ENCODE data around the gene TAS2R40. TPM values are rescaled to one million over a fixed set of nuclear protein-coding genes. Genes with fewer than 3 reads are reported as not detected.

The TAS2R40 gene
- total and polyA plus RNA-seq, 10 of the 15 experiments (the other 5 are each of a cell fraction or from before 2014, with no cell fraction given) = not detected

DNA sequence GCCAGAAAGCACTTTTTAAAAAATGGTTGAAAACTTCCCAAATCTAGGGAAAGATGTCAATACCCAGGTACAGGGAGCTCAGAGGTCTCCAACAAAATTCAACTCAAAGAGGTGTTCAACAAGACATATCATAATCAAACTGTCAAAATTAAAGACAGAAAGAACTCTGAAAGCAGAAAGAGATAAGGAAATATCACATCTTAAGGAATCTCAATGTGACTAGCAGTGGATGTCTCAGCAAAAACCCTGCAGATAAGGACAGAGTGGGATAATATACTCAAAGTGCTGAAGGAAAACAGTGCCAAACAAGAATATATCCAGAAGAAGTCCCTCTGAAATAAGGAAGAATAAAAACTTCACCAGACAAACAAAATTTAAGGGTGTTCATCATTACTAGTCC, 28.4 kb downstream of the TAS2R40 start:
- ChIA-PET RAD21 (ENCODE audit: unreplicated experiment) (interaction anchor here (1.7 kb wide), 1 partner anchor 10 kb away, joined by 6 read pairs; no protein-coding TSS in a partner anchor), POLR2A (no interaction called here), CTCF (interaction anchor here (1.4 to 9.4 kb wide), 3 partner anchors 10 to 55 kb away, joined by 3 to 66 read pairs (median 7); partner anchors contain the start of gene GSTK1), SMC1A (ENCODE audit: uncharacterized antibody, unreplicated experiment) (interaction anchor here (0.9 to 2.7 kb wide), 6 partner anchors 8 to 87 kb away, joined by 3 to 16 read pairs (median 4); no protein-coding TSS in a partner anchor)
- intact Hi-C loops (cut with micrococcal nuclease; ENCODE audit: unreplicated experiment) = no loop called here
- H3K27ac ChIP-seq (ENCODE audit: control insufficient read depth, insufficient read depth) = no peak overlapping the region
- DNase-seq (ENCODE audit: low read depth, low spot score) = no peak
- no peak overlapping the region for H3K4me3 ChIP-seq
- H3K27me3 ChIP-seq (replicated peaks in 1 of 2; ENCODE audit: control insufficient read depth in 2 of 2, insufficient read depth in 2 of 2, low read length in 1 of 2) = no peaks in the 10 kb centered on the region
- no peak overlapping the region for H3K4me2 ChIP-seq (ENCODE audit: control insufficient read depth, insufficient read depth)
- no peaks in the 10 kb centered on the region for H4K20me1 ChIP-seq (ENCODE audit: control insufficient read depth, insufficient read depth)
- H3K9me3 ChIP-seq (replicated peaks; ENCODE audit: control insufficient read depth, insufficient read depth, low read length) = no peaks in the 10 kb centered on the region; the same call in 2 of the 3 replicates
- TF ChIP-seq HDAC2 (IDR thresholded peaks at IDR 0.05) (no peak), NR2F1 (conservative IDR thresholded peaks at IDR 0.05) (no peak), ZSCAN29 (IDR thresholded peaks at IDR 0.05) (no peak), WRNIP1 (IDR thresholded peaks at IDR 0.05; ENCODE audit: borderline replicate concordance, low read depth, low read length) (no peak), BRCA1 (IDR thresholded peaks at IDR 0.05; ENCODE audit: low read depth, low read length) (no peak), ZZZ3 (IDR thresholded peaks at IDR 0.05; ENCODE audit: control insufficient read depth, insufficient read length, low read depth) (no peak), STAT1 (conservative IDR thresholded peaks at IDR 0.05) (no peak), ZNF274 (IDR thresholded peaks at IDR 0.05; ENCODE audit: insufficient read depth, insufficient read length) (no peak), CBX5 (IDR thresholded peaks at IDR 0.05; ENCODE audit: low read depth) (no peak), BCL11A (IDR thresholded peaks at IDR 0.05; ENCODE audit: low read depth, low read length) (no peak), SREBF1 (IDR thresholded peaks at IDR 0.05; ENCODE audit: low read length) (no peak), ZNF384 (IDR thresholded peaks at IDR 0.05; ENCODE audit: borderline replicate concordance, low read depth, low read length) (no peak)
- TF ChIP-seq, protein P1, sequence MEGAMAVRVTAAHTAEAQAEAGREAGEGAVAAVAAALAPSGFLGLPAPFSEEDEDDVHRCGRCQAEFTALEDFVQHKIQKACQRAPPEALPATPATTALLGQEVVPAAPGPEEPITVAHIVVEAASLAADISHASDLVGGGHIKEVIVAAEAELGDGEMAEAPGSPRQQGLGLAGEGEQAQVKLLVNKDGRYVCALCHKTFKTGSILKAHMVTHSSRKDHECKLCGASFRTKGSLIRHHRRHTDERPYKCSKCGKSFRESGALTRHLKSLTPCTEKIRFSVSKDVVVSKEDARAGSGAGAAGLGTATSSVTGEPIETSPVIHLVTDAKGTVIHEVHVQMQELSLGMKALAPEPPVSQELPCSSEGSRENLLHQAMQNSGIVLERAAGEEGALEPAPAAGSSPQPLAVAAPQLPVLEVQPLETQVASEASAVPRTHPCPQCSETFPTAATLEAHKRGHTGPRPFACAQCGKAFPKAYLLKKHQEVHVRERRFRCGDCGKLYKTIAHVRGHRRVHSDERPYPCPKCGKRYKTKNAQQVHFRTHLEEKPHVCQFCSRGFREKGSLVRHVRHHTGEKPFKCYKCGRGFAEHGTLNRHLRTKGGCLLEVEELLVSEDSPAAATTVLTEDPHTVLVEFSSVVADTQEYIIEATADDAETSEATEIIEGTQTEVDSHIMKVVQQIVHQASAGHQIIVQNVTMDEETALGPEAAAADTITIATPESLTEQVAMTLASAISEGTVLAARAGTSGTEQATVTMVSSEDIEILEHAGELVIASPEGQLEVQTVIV (IDR thresholded peaks at IDR 0.05; ENCODE audit: borderline replicate concordance, partially characterized antibody) = no peak
- TF ChIP-seq, protein P2, sequence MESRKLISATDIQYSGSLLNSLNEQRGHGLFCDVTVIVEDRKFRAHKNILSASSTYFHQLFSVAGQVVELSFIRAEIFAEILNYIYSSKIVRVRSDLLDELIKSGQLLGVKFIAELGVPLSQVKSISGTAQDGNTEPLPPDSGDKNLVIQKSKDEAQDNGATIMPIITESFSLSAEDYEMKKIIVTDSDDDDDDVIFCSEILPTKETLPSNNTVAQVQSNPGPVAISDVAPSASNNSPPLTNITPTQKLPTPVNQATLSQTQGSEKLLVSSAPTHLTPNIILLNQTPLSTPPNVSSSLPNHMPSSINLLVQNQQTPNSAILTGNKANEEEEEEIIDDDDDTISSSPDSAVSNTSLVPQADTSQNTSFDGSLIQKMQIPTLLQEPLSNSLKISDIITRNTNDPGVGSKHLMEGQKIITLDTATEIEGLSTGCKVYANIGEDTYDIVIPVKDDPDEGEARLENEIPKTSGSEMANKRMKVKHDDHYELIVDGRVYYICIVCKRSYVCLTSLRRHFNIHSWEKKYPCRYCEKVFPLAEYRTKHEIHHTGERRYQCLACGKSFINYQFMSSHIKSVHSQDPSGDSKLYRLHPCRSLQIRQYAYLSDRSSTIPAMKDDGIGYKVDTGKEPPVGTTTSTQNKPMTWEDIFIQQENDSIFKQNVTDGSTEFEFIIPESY (IDR thresholded peaks at IDR 0.05) = no peak
- H3K9ac ChIP-seq (ENCODE audit: control insufficient read depth, insufficient read depth, low read length) = no peak overlapping the region
- FAIRE-seq = no peak
- no TSS peak for BruUV-seq (replicated peaks)
- no peaks in the 10 kb centered on the region for H3K36me3 ChIP-seq (ENCODE audit: control insufficient read depth in 2 of 2, insufficient read depth in 2 of 2, low read length in 1 of 2)
- H3K79me2 ChIP-seq (ENCODE audit: control insufficient read depth, insufficient read depth, low read length) = no peaks in the 10 kb centered on the region
- no peak overlapping the region for H2AFZ ChIP-seq (ENCODE audit: control insufficient read depth, low read depth, low read length)
- in situ Hi-C loops (cut with MboI) = no loop called here
- ATAC-seq = no peak
- H3K4me1 ChIP-seq (ENCODE audit: control insufficient read depth, insufficient read depth, low read length) = no peaks in the 10 kb centered on the region
